H1 (cell line): ENCODE measurements around the gene MRPL36.

ENCODE experiments used
- BRCA1 ChIP-seq: IDR thresholded peaks from 2 replicates; pipeline ENCODE4 v1.6.1; 2012; ENCODE audit warnings: low read depth, low read length, improper control_type of control experiment
- CHD1 ChIP-seq: IDR thresholded peaks from 2 replicates; pipeline ENCODE4 v1.6.1; 2012; ENCODE audit warnings: low read depth, low read length, improper control_type of control experiment
- CTBP2 ChIP-seq: IDR thresholded peaks from 2 replicates; pipeline ENCODE4 v1.7.0; 2011; ENCODE audit warnings: borderline replicate concordance, mild to moderate bottlenecking, moderate library complexity, mixed read lengths, low read length; ENCODE audit not compliant: insufficient read depth, insufficient read length
- POLR2A ChIP-seq, 2 experiments: IDR thresholded peaks; 1 replicate in 1 of 2; 2 replicates in 1 of 2; pipeline ENCODE4 v1.6.1; 2011; ENCODE audit warnings: low read depth in 2 of 2, low read length in 2 of 2, mild to moderate bottlenecking in 2 of 2; ENCODE audit errors: control extremely low read depth in 1 of 2
- TF ChIP-seq, protein P1 (sequence below), 3 experiments: IDR thresholded peaks; 1 replicate in 2 of 3; 2 replicates in 1 of 3; pipeline versions ENCODE4 v1.5.1 to v1.6.1; 2011; ENCODE audit warnings: low read length in 3 of 3, mild to moderate bottlenecking in 3 of 3, inconsistent platforms in 2 of 3, low read depth in 1 of 3, moderate library complexity in 1 of 3; ENCODE audit not compliant: insufficient read depth in 1 of 3; ENCODE audit errors: control extremely low read depth in 1 of 3
- TF ChIP-seq, protein P2 (sequence below): IDR thresholded peaks from 2 replicates; pipeline ENCODE4 v1.6.1; 2011; ENCODE audit warnings: low read length, improper control_type of control experiment

DNA sequence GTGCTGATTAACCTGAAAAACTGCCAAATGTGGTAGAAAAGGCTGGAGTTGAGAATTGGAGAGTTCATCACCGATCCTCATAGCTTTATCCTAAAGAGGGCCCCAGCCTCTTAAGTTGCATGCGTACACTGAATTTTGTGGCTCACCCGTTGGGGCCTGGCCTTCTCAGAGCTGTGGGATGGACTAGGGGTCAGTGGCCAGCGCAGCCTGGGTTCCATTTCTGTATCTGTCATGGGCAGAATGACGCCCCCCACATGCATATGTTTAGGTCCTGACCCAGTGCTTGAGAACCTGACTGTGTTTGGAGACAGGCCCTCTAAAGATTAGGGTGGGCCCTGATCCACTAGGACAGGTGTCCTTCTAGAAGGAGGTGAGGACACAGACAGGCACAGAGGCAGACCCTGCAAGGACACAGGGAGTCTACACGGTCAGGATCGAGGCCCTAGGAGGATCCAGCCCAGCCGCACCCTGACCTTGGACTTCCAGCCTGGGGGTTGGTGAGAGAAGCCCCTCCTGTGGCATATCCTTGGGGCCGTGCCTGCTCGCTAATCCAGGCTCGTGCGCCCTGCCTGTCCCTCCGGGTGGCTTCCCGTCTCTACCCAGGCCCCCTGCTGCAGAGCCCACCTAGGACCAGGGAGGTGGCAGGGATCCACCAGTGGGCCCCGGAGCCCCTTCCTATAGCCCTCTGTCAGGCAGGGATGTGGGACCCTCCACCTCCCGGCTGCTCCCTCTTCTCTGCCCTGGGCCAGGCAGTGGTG, 33.8 kb upstream of the MRPL36 start:
- TF ChIP-seq CHD1: no peak
- TF ChIP-seq POLR2A (IDR thresholded peaks at IDR 0.05; ENCODE audit: control extremely low read depth in 1 of 2, low read depth in 2 of 2, low read length in 2 of 2): no peak
- TF ChIP-seq, protein P1, sequence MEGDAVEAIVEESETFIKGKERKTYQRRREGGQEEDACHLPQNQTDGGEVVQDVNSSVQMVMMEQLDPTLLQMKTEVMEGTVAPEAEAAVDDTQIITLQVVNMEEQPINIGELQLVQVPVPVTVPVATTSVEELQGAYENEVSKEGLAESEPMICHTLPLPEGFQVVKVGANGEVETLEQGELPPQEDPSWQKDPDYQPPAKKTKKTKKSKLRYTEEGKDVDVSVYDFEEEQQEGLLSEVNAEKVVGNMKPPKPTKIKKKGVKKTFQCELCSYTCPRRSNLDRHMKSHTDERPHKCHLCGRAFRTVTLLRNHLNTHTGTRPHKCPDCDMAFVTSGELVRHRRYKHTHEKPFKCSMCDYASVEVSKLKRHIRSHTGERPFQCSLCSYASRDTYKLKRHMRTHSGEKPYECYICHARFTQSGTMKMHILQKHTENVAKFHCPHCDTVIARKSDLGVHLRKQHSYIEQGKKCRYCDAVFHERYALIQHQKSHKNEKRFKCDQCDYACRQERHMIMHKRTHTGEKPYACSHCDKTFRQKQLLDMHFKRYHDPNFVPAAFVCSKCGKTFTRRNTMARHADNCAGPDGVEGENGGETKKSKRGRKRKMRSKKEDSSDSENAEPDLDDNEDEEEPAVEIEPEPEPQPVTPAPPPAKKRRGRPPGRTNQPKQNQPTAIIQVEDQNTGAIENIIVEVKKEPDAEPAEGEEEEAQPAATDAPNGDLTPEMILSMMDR (IDR thresholded peaks at IDR 0.05; ENCODE audit: control extremely low read depth in 1 of 3, insufficient read depth in 1 of 3, low read depth in 1 of 3, low read length in 3 of 3): no peak
- TF ChIP-seq BRCA1: no peak
- TF ChIP-seq, protein P2, sequence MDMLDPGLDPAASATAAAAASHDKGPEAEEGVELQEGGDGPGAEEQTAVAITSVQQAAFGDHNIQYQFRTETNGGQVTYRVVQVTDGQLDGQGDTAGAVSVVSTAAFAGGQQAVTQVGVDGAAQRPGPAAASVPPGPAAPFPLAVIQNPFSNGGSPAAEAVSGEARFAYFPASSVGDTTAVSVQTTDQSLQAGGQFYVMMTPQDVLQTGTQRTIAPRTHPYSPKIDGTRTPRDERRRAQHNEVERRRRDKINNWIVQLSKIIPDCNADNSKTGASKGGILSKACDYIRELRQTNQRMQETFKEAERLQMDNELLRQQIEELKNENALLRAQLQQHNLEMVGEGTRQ: no peak
- TF ChIP-seq CTBP2: no peak
